Endothelial cell of umbilical vein (primary cell): Measurements from ENCODE around the gene PGAP3. TPM values are rescaled to one million over a fixed set of nuclear protein-coding genes. Genes with fewer than 3 reads are reported as not detected.

ENCODE experiments used
- BruUV-seq: library from RNA; stranded (reverse); fragments of 400-500 nt; replicated peaks from 2 replicates; lab custom pipeline; 2021; lab: Mats Ljungman, UMichigan
- CTCF ChIA-PET: fragments of 300-600, 350-600 bp; sonication (Branson Sonifier 250); formaldehyde crosslinking; loops from one replicate; lab custom pipeline; 2021; ENCODE audit warnings: antibody characterized with exemption, inconsistent platforms; lab: Charles Lee
- POLR2A ChIA-PET: fragments of 300-600, 350-600 bp; sonication (Branson Sonifier 250); formaldehyde crosslinking; loops from one replicate; lab custom pipeline; 2021; ENCODE audit warnings: antibody characterized with exemption, inconsistent platforms; lab: Charles Lee
- DNase-seq: peaks from one replicate; pipeline ENCODE4 v3.0.0-alpha.2; 2011; ENCODE audit warnings: low read depth, low spot score
- FAIRE-seq: peaks from 2 replicates; lab custom pipeline; 2011; peaks lifted over from hg19 to GRCh38; lab: Jason Lieb, UNC
- H2AFZ ChIP-seq: 2 replicates; pipeline ENCODE4 v1.6.0; 2012; ENCODE audit warnings: low read depth, low read length, control low read depth, inconsistent platforms
- H3K27ac ChIP-seq: 2 replicates; pipeline ENCODE4 v1.5.1; 2011; ENCODE audit warnings: low read depth, mild to moderate bottlenecking, control low read depth, low read length, moderate library complexity; ENCODE audit not compliant: insufficient read depth
- H3K27me3 ChIP-seq, 2 experiments: 2 replicates each; pipeline versions ENCODE4 v1.6.0 to v1.6.1; 2011; ENCODE audit warnings: low read length in 2 of 2, mixed read lengths in 1 of 2; ENCODE audit not compliant: control insufficient read depth in 2 of 2, insufficient read depth in 2 of 2
- H3K36me3 ChIP-seq, 2 experiments: 2 replicates in 1 of 2; 3 replicates in 1 of 2; pipeline ENCODE4 v1.5.1; 2011; ENCODE audit warnings: low read length in 2 of 2, mild to moderate bottlenecking in 1 of 2, moderate library complexity in 1 of 2; ENCODE audit not compliant: control insufficient read depth in 2 of 2, insufficient read depth in 2 of 2; ENCODE audit errors: extremely low read depth in 1 of 2
- H3K4me1 ChIP-seq: 3 replicates; pipeline ENCODE4 v1.5.1; 2011; ENCODE audit warnings: mild to moderate bottlenecking, low read length; ENCODE audit not compliant: control insufficient read depth, insufficient read depth; ENCODE audit errors: extremely low read depth
- H3K4me2 ChIP-seq: 2 replicates; pipeline ENCODE4 v1.6.1; 2011; ENCODE audit warnings: low read length, control low read depth, mixed read lengths; ENCODE audit not compliant: insufficient read depth
- H3K4me3 ChIP-seq, 3 experiments: fragments of 200-600 bp in 1 of 3; sonication (generic), shearing (Covaris generic) in 1 of 3; replicated peaks in 1 of 3; 2 replicates each; pipeline ENCODE4 v1.5.1; 2011 to 2016; ENCODE audit warnings: control low read depth in 3 of 3, low read length in 3 of 3, mild to moderate bottlenecking in 2 of 3, inconsistent platforms in 1 of 3, low read depth in 1 of 3, moderate library complexity in 1 of 3; ENCODE audit not compliant: insufficient read depth in 1 of 3
- H3K79me2 ChIP-seq: 2 replicates; pipeline ENCODE4 v1.6.0; 2012; ENCODE audit warnings: low read length, inconsistent platforms; ENCODE audit not compliant: control insufficient read depth, insufficient read depth
- H3K9ac ChIP-seq: replicated peaks from 2 replicates; pipeline ENCODE3; 2011; ENCODE audit warnings: low read length, control low read depth; ENCODE audit not compliant: insufficient read depth; ENCODE audit errors: extremely low read depth
- H3K9me1 ChIP-seq: replicated peaks from 3 replicates; pipeline ENCODE4 v1.6.0; 2011; ENCODE audit warnings: mild to moderate bottlenecking, low read length; ENCODE audit not compliant: control insufficient read depth, insufficient read depth; ENCODE audit errors: extremely low read depth
- H3K9me3 ChIP-seq: replicated peaks from 2 replicates; pipeline ENCODE4 v1.5.1; 2012; ENCODE audit warnings: low read length, inconsistent platforms; ENCODE audit not compliant: control insufficient read depth, insufficient read depth
- H4K20me1 ChIP-seq: replicated peaks from 2 replicates; pipeline ENCODE3; 2011; ENCODE audit warnings: mild to moderate bottlenecking, low read length; ENCODE audit not compliant: control insufficient read depth, insufficient read depth; ENCODE audit errors: extremely low read depth
- CTCF ChIP-seq, 2 donors: IDR thresholded peaks; 1 replicate in 1 of 2; 2 replicates in 1 of 2; pipeline ENCODE4 v1.5.1; 2011; ENCODE audit warnings: low read length in 2 of 2, mild to moderate bottlenecking in 2 of 2, moderate library complexity in 2 of 2, control low read depth in 1 of 2, inconsistent platforms in 1 of 2, low read depth in 1 of 2; ENCODE audit not compliant: insufficient read depth in 1 of 2; ENCODE audit errors: extremely low read depth in 1 of 2
- EZH2 ChIP-seq: IDR thresholded peaks from 2 replicates; pipeline ENCODE4 v1.6.1; 2012; ENCODE audit warnings: borderline replicate concordance, low read depth, mild to moderate bottlenecking, moderate library complexity, low read length, inconsistent platforms; ENCODE audit not compliant: severe bottlenecking
- FOS ChIP-seq: IDR thresholded peaks from 2 replicates; pipeline ENCODE4 v1.6.1; 2011; ENCODE audit warnings: mild to moderate bottlenecking, low read length, moderate library complexity, borderline replicate concordance; ENCODE audit not compliant: insufficient read depth
- GATA2 ChIP-seq: IDR thresholded peaks from 2 replicates; pipeline ENCODE4 v1.7.0; 2011; ENCODE audit warnings: low read depth, mild to moderate bottlenecking, moderate library complexity, mixed read lengths, low read length; ENCODE audit not compliant: insufficient read length, insufficient read depth
- JUN ChIP-seq: IDR thresholded peaks from 2 replicates; pipeline ENCODE4 v1.6.1; 2011; ENCODE audit warnings: borderline replicate concordance, low read depth; ENCODE audit not compliant: insufficient read length, insufficient read depth
- MAX ChIP-seq: IDR thresholded peaks from 2 replicates; pipeline ENCODE4 v1.6.1; 2011; ENCODE audit not compliant: insufficient read depth, insufficient read length
- MYC ChIP-seq: IDR thresholded peaks from one replicate; pipeline ENCODE4 v1.6.1; 2011; ENCODE audit warnings: mild to moderate bottlenecking, low read depth, low read length
- POLR2A ChIP-seq: IDR thresholded peaks from 2 replicates; pipeline ENCODE4 v1.6.1; 2012; ENCODE audit warnings: low read depth, mild to moderate bottlenecking, control low read depth, low read length
- POLR2AphosphoS5 ChIP-seq: IDR thresholded peaks from 2 replicates; pipeline ENCODE4 v1.6.1; 2012; ENCODE audit warnings: low read depth, mild to moderate bottlenecking, control low read depth, low read length, moderate library complexity; ENCODE audit not compliant: insufficient read depth
- dilution Hi-C: fragments of 300-500 bp; cut with MboI; formaldehyde crosslinking; loops from one replicate; pipeline ENCODE4 v1.15.0; 2019; ENCODE audit warnings: low sequenced_read_pairs; ENCODE audit not compliant: extremely low pct_ligation_motif_present
- intact Hi-C: fragments of 100-400 bp; cut with micrococcal nuclease; formaldehyde crosslinking; loops from one replicate; pipeline ENCODE4 v1.10.0; 2022
- polyA plus RNA-seq, 4 experiments: library from polyadenylated mRNA; depleted of rRNA in 3 of 4; stranded (reverse) in 3 of 4; unstranded in 1 of 4; fragments of >200 nt; gene quantifications; 2 replicates each; pipeline versions ENCODE4 v1.2.1 to v1.2.3, GENCODE V29; 2011 to 2012; ENCODE audit warnings: missing spikeins in 1 of 4
- total RNA-seq: library from RNA; stranded (reverse); gene quantifications from 2 replicates; pipeline ENCODE4 v1.2.3, GENCODE V29; 2021

The PGAP3 gene
- total and polyA plus RNA-seq, 2 donors (not counting 3 experiments of a cell fraction or from before 2014, with no cell fraction given): 6.4 to 14.9 TPM

GRCh38 chr17:39666231-39666600 lies 21.6 kb downstream of the PGAP3 start:
- TF ChIP-seq EZH2 (no peak), MAX (no peak), MYC (no peak), POLR2A (no peak), POLR2AphosphoS5 (no peak), FOS (no peak)
- no peak for DNase-seq
- no peak overlapping the region for H3K4me2 ChIP-seq
- H3K9me1 ChIP-seq: no peaks in the 10 kb centered on the region
- no TSS peak for BruUV-seq
- dilution Hi-C loops: no loop called here
- no peak for FAIRE-seq
- no peaks in the 10 kb centered on the region for H3K36me3 ChIP-seq
- no peaks in the 10 kb centered on the region for H3K9me3 ChIP-seq
- H3K4me3 ChIP-seq: no peak overlapping the region
- no peaks in the 10 kb centered on the region for H3K4me1 ChIP-seq
- H3K9ac ChIP-seq: no peak overlapping the region
- intact Hi-C loops: no loop called here
- CTCF ChIA-PET: interaction anchor here (0.6 to 13.1 kb wide), 8 partner anchors 9 to 119 kb away, joined by 3 to 291 read pairs (median 6); no protein-coding TSS in a partner anchor
- no peaks in the 10 kb centered on the region for H4K20me1 ChIP-seq
- no peak overlapping the region for H2AFZ ChIP-seq
- H3K27me3 ChIP-seq: peaks cover 6 to 10% of the 10 kb centered on the region in 2 experiments
- H3K79me2 ChIP-seq: no peaks in the 10 kb centered on the region
- no peak overlapping the region for H3K27ac ChIP-seq
- POLR2A ChIA-PET: no interaction called here

- ChIA-PET POLR2A (no interaction called here), CTCF (interaction anchor here (0.8 to 13.1 kb wide), 8 partner anchors 13 to 118 kb away, joined by 3 to 291 read pairs (median 6); no protein-coding TSS in a partner anchor)
- H3K4me3 ChIP-seq: no peak overlapping the region
- no peak for FAIRE-seq
- no peaks in the 10 kb centered on the region for H4K20me1 ChIP-seq
- intact Hi-C loops (no loop called here), dilution Hi-C loops (no loop called here)
- H3K27ac ChIP-seq: no peak overlapping the region
- BruUV-seq: no TSS peak
- peaks cover 0 to 2% of the 10 kb centered on the region in 2 experiments for H3K36me3 ChIP-seq
- no peaks in the 10 kb centered on the region for H3K79me2 ChIP-seq
- no peaks in the 10 kb centered on the region for H3K9me3 ChIP-seq
- H3K4me1 ChIP-seq: no peaks in the 10 kb centered on the region
- no peak for DNase-seq
- H3K9ac ChIP-seq: no peak overlapping the region
- no peaks in the 10 kb centered on the region for H3K9me1 ChIP-seq
- H3K27me3 ChIP-seq: peaks cover 6 to 10% of the 10 kb centered on the region in 2 experiments
- H3K4me2 ChIP-seq: no peak overlapping the region
- no peak for TF ChIP-seq FOS
- no peak for TF ChIP-seq POLR2AphosphoS5
- no peak for TF ChIP-seq POLR2A
- no peak for TF ChIP-seq GATA2
- no peak for TF ChIP-seq CTCF (IDR thresholded peaks at IDR 0.05; ENCODE audit: extremely low read depth in 1 of 2, insufficient read depth in 1 of 2, low read depth in 1 of 2, low read length in 2 of 2)
- TF ChIP-seq MYC: no peak
- TF ChIP-seq MAX: no peak
- no peak for TF ChIP-seq EZH2
- no peak for TF ChIP-seq JUN
- H2AFZ ChIP-seq: no peak overlapping the region
Observed at GRCh38 chr17:39665642-39666224, 22.1 kb downstream of the PGAP3 start.
